ENCODE measurements around the gene SH3GLB1. TPM values are rescaled to one million over a fixed set of nuclear protein-coding genes. Genes with fewer than 3 reads are reported as not detected.
"Not testable (repeated sequence)": the region's sequence is repeated elsewhere in the genome, so short reads cannot be mapped to it uniquely, and the experiment has no call there.

SH3GLB1 gene
- total and polyA plus RNA-seq, 2 experiments from 2014 or later: 41.5 to 57.4 TPM

GRCh38 chr1:86696522-86696921, 7.9 kb upstream of the SH3GLB1 start:
- DNase-seq (ENCODE audit: low read depth in 1 of 2, low spot score in 1 of 2): peak in 1 of 2 donors; percentile 30
- Histone ChIP-seq H3K27me3 (no peaks in the 10 kb centered on the region), H3K4me1 (ENCODE audit: low read depth) (no peaks in the 10 kb centered on the region), H3K9me3 (ENCODE audit: low read depth) (no peaks in the 10 kb centered on the region), H3K4me3 (no peak overlapping the region), H3K27ac (no peak overlapping the region), H3K36me3 (no peaks in the 10 kb centered on the region)
- TF ChIP-seq CTCF (IDR thresholded peaks at IDR 0.05; ENCODE audit: low read depth, low read length): no peak

- Histone ChIP-seq H3K36me3 (no peaks in the 10 kb centered on the region), H3K9me3 (ENCODE audit: low read depth) (no peaks in the 10 kb centered on the region), H3K27me3 (no peaks in the 10 kb centered on the region), H3K4me3 (no peak overlapping the region), H3K27ac (no peak overlapping the region), H3K4me1 (ENCODE audit: low read depth) (peaks cover 3% of the 10 kb centered on the region)
- TF ChIP-seq CTCF (IDR thresholded peaks at IDR 0.05; ENCODE audit: low read depth, low read length): no peak
- no peak for DNase-seq (ENCODE audit: low read depth in 1 of 2, low spot score in 1 of 2)
Measured at GRCh38 chr1:86699186-86699585, 5.2 kb upstream of the SH3GLB1 start.

GRCh38 chr1:86701731-86702130, 2.6 kb upstream of the SH3GLB1 start:
- DNase-seq (ENCODE audit: low read depth in 1 of 2, low spot score in 1 of 2): no peak
- Histone ChIP-seq H3K36me3 (no peaks in the 10 kb centered on the region), H3K9me3 (ENCODE audit: low read depth) (no peaks in the 10 kb centered on the region), H3K27ac (no peak overlapping the region), H3K27me3 (no peaks in the 10 kb centered on the region), H3K4me3 (no peak overlapping the region), H3K4me1 (ENCODE audit: low read depth) (peaks cover 4% of the 10 kb centered on the region)
- TF ChIP-seq CTCF (IDR thresholded peaks at IDR 0.05; ENCODE audit: low read depth, low read length): no peak

DNA sequence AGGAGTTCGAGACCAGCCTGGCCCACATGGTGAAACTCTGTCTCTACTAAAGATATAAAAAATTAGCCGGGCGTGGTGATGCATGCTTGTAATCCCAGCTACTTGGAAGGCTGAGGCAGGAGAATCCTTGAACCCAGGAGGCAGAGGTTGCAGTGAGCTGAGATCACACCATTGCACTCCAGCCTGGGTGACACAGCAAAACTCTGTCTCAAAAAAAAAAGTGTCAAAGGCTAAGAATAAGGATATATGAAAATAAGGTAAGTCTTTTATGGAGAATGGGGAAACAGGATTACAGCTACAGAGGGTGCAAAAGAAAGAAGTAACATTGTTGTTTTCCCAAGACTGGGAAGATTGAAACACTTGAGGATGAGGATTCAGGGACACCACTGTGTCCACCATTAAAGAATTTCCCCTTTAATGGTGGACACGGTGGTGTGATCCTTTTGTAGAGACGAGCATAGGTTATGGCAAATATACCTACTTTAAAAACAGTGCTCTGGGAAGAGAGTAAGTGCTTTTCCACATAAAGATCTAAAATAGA, 1.4 kb upstream of the SH3GLB1 start:
- not testable (repeated sequence) for H3K4me1 ChIP-seq (ENCODE audit: low read depth); H3K27ac ChIP-seq; H3K27me3 ChIP-seq; H3K36me3 ChIP-seq; DNase-seq (ENCODE audit: low read depth in 1 of 2, low spot score in 1 of 2); H3K9me3 ChIP-seq (ENCODE audit: low read depth); H3K4me3 ChIP-seq

GRCh38 chr1:86703696-86704457, 499 bp upstream of the SH3GLB1 start:
- Histone ChIP-seq H3K27me3 (no peaks in the 10 kb centered on the region), H3K27ac (peak overlapping the region; percentile 94), H3K9me3 (ENCODE audit: low read depth) (no peaks in the 10 kb centered on the region), H3K36me3 (no peaks in the 10 kb centered on the region), H3K4me3 (peak overlapping the region; percentile 72), H3K4me1 (ENCODE audit: low read depth) (peaks cover 17% of the 10 kb centered on the region)
- DNase-seq (ENCODE audit: low read depth in 1 of 2, low spot score in 1 of 2): no peak
- TF ChIP-seq CTCF (IDR thresholded peaks at IDR 0.05; ENCODE audit: low read depth, low read length): no peak

DNA sequence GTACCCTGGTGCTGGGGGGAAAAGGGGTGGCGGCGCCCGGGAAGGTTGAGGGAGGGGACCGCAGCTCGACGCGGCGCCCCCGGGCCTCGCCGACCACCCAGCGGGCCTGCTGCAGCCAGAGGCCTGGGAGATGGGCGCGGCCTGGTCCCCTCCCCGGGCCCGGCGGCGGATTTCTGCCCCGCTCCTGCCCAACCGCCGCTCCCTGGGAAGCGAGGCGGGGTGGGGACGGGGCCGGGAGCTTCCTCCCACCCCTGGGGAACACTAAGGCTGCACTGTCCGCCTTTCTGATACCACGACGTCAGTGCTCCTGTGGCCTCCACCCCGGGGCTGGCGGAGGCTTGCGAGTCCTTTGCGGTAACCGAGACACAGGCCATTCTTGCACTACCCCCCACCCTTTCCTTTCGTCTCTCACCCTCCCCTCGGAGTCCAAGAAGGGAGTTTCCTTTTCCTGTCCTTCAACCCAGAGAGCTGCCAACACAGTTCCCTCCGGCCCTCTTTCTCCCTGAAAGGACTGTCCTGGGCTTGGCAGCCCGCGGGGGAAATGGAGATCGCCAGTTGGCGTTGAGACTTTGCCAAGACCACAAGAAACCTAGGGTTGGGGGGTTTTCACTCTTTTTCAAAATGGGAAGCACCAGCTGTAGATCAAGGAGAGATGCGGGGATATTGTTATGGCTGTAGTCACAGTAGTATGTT, 742 bp downstream of the SH3GLB1 start:
- H3K9me3 ChIP-seq (ENCODE audit: low read depth): no peaks in the 10 kb centered on the region
- peak overlapping the region; percentile 72 for H3K4me3 ChIP-seq
- DNase-seq (ENCODE audit: low read depth in 1 of 2, low spot score in 1 of 2): peak; percentile 61 to 74
- H3K27me3 ChIP-seq: no peaks in the 10 kb centered on the region
- no peaks in the 10 kb centered on the region for H3K36me3 ChIP-seq
- H3K4me1 ChIP-seq (ENCODE audit: low read depth): peaks cover 25% of the 10 kb centered on the region
- peak overlapping the region; percentile 94 for H3K27ac ChIP-seq
- TF ChIP-seq CTCF (IDR thresholded peaks at IDR 0.05; ENCODE audit: low read depth, low read length): no peak
